GM18867 (cell line): Measurements from ENCODE around the gene USP49.
"Not testable (repeated sequence)": the region's sequence is repeated elsewhere in the genome, so short reads cannot be mapped to it uniquely, and the experiment has no call there.

ENCODE experiments used
- ATAC-seq: cut with Tn5 transposase; IDR thresholded peaks from one replicate; pipeline ENCODE4 v1.9.1; 2021; ENCODE audit warnings: mild to moderate bottlenecking, moderate library complexity; ENCODE audit not compliant: unreplicated experiment

The USP49 gene

GRCh38 chr6:41783106-41783780, 111.9 kb downstream of the USP49 start:
- ATAC-seq: no peak

DNA sequence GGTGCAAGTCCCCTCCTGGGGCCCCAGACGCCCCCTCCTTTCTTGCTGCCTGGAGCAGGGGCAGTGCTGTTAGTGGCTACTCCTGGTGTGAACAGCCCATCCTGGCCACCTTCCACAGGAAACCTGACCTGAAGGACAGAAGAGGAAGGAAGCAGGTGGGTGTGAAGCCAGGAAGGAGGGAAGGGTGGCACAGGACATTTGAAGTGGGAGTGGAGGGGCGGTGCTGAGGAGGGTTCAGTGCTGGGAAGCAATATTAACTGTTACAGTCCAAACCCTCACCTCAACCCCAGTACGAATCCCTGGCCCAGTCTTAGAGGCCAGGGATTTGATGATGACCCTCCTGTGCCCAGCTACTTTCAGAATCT, 113.8 kb downstream of the USP49 start:
- no peak for ATAC-seq

GRCh38 chr6:41780551-41781365, 114.4 kb downstream of the USP49 start, which contains the start of gene PRICKLE4:
TSS of gene PRICKLE4 (plus strand) at chr6:41780782. CDS start at chr6:41783474, 2,692 bp downstream.
- ATAC-seq: no peak

- peak; percentile 94 for ATAC-seq
Observed at GRCh38 chr6:41779788-41780550, 115.2 kb downstream of the USP49 start, which contains the start of gene FRS3. TSS of gene FRS3 (minus strand) at chr6:41779900. CDS start at chr6:41776987, 2,913 bp downstream.

GRCh38 chr6:41779336-41779735, 115.8 kb downstream of the USP49 start:
- ATAC-seq: no peak

- no peak for ATAC-seq
Observed at GRCh38 chr6:41778895-41779294, 116.3 kb downstream of the USP49 start.

DNA sequence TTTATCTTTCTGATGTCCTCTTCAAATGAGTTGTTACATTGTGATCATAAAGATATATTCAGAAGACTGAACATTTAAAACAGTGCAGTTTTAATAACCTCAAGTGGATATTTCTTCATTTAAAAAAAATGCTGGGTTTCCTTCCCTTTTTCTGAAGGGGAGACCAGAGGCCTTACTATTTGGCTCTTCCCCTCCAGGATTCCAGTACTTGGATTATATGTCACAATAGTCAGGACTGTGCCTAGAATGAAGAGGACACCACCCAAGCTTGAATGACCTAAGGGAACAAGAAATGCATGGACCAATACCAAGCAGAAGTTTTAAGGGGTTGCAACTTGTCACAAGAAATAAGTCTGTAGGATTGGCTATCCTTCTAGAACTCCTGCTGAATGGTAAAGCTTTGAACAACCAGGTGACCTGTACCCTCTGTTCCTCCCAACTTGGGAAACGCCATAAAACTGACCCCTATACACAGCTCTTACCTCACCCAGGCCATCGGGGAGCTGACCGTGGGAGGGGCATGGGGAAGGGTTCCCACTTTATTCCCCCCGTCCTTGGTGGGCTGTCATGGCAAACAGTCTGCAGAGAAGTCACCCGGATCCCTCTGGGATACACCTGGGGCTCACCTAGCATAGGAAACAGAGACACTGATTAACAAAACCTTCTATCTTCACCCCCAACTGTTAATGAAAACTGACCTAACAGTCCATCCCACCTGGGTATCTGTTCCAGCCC, 117.5 kb downstream of the USP49 start:
- ATAC-seq: no peak

DNA sequence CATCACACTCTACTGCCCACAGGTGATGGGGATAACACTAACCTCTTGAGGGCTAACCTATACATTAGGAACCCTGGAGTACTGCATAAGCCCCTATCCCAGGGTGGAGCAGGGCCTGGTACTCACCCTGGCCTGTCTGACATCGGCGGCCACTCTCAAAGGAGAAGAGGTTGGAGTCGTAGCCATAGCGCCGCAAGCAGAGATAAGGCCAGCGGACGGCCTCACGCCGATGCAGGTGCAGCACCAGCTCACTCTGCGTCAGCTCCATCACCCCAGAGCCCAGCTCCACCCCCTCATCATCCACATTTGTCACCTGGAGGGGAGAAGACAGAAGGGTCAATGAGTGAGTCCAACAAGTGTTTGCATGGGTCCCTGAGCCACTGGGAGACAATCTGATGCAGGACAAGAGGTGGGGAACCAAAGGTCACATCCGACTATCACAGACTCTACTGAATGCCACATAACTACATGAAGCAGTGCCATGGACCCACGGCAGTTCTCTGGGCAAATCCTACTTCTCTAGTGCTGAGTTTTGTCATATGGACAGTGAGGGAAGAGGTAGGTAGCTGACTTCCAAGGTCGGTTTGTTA, 119.8 kb downstream of the USP49 start:
- ATAC-seq: no peak

DNA sequence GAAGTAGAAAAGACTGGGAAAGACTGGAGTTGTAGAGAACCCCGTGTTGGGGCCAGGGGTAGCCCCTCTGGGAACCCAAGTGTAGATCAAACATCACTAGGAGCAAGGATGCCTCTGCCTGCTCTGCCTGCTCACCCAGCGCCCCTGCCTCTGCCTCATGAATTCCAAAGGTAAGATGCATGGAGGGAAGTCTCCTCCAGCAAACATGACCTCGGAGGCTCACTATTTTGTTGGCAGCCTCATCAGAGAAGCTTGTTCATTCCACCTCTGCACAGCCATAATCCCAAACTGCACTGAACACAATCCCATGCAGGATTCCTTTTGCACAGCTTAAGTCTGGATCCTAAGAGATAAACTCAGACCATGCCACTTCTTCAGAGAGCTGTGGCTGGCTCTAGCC, 120.3 kb downstream of the USP49 start:
- ATAC-seq: no peak

DNA sequence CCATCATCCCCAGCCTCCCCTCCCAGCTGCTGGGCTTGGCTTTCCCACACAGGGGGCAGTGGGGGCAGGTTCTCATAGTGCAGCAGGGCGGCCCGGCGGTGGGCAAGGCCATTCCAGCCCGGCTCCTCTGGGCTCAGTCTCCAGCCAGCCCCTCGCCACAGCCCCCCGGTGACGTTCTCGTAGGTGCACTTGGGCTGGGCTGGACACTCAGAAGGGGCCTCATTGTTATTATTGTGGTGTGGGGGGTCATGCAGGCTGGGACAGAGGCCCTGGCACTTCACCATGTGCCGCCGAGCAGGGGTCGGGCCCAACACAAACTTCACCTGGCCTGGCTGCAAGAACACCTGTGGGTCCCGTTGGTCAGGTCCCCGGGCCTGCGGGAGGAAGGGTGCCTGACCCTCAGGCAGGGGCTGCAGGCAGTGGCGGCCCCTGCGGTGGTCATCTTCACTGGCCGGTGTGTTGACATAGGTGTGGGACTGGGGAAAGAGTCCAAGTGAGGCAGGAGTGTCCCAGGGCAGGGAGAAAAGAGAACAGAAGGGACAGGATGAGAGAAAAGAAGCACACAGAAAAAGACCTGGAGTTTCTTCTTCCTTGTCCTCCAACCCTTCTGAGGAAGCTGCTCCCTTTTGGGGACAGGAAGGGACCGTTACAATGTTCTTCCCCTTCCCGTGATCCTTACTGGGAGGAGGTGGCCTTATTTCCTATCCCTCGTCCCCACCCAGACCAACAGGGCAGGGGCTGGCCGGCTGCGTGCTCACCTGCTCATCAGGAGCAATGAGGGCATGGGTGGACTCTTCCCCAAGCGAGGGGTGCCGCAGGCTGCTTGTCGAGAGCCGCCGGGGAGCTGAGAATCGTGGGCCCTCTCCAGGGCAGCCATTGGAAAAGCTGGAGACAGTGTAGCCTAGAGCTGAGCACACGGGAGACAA, 123.9 kb downstream of the USP49 start:
- ATAC-seq: no peak

GRCh38 chr6:41770381-41771057, 124.7 kb downstream of the USP49 start:
- no peak for ATAC-seq

- ATAC-seq: no peak
Observed at GRCh38 chr6:41769376-41769775, 125.8 kb downstream of the USP49 start.

DNA sequence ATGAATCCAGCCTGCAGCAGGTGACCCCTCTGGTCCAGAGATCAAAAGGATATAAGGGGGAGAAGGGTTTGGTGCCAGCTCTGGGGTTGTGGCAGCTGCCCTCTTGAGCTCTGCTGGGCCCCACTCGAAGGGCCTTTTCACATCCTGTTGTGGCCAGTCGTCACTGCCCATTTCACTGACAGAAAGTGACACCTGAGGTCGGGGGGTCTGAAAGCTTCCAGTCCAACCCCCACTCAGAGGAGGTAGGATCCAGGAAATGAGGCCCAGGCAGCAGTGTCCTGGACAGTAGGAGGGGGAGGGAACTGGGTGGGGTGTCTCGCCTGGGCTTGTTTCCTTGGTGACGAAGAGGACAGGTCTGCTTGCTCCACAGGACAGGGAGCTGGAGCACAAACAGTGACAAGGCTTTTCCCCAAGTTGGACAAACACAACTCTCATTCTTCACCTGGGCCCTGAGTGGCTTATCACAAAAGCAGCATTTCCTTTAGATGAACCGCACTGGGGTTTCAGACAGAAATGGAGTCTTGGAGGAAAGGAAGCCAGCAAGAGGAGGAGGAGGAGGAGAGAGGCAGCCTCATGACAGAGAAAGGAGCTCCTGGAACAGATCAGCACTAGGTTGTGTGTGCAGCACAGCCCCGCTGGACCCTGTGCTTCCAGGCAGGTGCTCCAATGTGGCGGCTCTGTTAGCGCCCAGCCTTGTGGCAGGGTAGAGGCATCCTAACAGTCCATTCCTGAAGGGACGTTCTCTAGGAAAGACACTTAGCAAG, 126.4 kb downstream of the USP49 start:
- ATAC-seq: no peak

DNA sequence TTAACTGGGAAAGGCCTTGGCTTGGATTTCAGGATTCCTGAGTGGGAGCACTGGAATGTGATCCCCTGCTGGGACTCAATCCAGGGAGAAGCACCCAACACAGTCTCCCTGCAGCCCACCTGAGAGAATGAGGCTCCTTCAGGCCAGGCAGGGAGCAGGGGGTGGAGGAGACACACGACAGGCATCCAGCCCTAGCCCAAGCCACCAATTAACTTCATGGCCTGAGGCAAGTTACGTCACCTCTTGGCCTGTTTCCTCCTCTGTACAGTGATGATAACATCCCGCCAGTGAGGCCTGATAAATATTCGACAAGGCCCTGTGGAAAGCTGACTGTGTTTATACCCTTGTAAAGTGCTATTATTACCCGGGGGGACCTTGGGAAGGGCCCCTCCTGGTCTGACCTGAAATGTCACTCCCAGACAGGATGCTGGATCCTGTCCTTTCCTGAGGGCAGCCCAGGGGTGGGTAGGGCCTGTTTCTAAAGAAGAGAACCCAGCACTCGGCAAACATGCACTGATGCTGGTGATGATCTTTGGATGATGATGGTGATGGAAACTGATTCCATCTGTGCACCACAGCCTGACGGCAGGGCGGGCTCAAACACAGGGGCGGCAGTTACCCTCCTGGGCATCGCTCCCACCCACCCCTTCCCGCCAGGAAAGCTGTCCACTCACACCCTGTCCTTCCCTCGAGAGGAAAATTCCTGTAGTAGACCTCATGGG, 127.9 kb downstream of the USP49 start:
- no peak for ATAC-seq

GRCh38 chr6:41766043-41766664, 129.0 kb downstream of the USP49 start:
- not testable (repeated sequence) for ATAC-seq

DNA sequence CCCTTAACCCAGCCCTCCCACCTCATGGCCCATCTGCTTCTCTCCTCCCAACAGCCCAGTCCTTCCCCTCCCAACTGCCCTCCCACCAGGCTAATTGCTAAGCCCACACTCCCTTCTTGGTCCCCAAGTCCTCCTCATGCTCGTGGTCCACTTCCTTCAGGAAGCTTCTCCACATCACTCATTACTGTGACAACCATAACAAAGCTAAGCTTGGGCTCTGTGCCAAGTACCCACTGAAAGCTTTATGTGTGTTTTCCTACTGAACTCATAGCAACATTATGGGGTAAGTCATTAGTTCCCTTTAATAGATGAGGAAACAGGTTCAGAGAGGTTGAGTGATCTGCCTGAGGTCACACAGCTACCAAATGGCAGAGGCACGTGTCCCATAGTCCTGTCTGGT, 131.7 kb downstream of the USP49 start:
- ATAC-seq: no peak
